Measurements from ENCODE around the gene B9D2. TPM values are rescaled to one million over a fixed set of nuclear protein-coding genes. Genes with fewer than 3 reads are reported as not detected.
"Not testable (repeated sequence)": the region's sequence is repeated elsewhere in the genome, so short reads cannot be mapped to it uniquely, and the experiment has no call there.

Gene B9D2
- total RNA-seq, 4 donors from 2014 or later: 5.9 to 12.5 (median 9.9) TPM

DNA sequence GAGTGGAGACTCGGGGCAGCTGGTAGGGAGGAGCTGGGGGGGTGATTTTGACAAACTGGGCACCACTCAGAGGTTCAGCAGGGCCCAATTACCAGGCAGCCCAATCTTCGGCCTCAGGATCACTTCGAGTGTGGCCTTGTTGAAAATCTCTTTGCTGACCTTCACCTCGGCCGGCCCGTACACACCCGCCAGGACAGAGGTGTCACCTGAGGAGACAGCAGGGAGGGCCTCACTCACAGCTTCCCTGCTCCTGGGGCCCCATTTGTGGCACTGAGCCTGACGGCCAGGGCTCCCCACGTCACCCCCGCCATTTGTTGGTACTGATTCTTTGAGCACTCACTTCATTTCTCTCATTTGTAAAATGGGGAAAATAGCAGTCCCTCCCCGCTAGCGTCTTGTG is 28.8 kb upstream of the B9D2 start:
- no peak overlapping the region for H3K4me3 ChIP-seq (replicated peaks in 1 of 3)
- 83 to 95% methylated on average over 12 of the region's 12 CpGs for WGBS, 2 donors
- TF ChIP-seq POLR2A (IDR thresholded peaks at IDR 0.05): no peak
- TF ChIP-seq, protein P1, sequence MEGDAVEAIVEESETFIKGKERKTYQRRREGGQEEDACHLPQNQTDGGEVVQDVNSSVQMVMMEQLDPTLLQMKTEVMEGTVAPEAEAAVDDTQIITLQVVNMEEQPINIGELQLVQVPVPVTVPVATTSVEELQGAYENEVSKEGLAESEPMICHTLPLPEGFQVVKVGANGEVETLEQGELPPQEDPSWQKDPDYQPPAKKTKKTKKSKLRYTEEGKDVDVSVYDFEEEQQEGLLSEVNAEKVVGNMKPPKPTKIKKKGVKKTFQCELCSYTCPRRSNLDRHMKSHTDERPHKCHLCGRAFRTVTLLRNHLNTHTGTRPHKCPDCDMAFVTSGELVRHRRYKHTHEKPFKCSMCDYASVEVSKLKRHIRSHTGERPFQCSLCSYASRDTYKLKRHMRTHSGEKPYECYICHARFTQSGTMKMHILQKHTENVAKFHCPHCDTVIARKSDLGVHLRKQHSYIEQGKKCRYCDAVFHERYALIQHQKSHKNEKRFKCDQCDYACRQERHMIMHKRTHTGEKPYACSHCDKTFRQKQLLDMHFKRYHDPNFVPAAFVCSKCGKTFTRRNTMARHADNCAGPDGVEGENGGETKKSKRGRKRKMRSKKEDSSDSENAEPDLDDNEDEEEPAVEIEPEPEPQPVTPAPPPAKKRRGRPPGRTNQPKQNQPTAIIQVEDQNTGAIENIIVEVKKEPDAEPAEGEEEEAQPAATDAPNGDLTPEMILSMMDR (IDR thresholded peaks at IDR 0.05): no peak
- intact Hi-C loops (cut with DNase I): no loop called here
- no peak overlapping the region for H3K27ac ChIP-seq
- H3K4me1 ChIP-seq: peaks cover 4 to 7% of the 10 kb centered on the region in 2 donors
- DNase-seq: no peak
- no peaks in the 10 kb centered on the region for H3K9me3 ChIP-seq
- H3K27me3 ChIP-seq: no peaks in the 10 kb centered on the region
- H3K36me3 ChIP-seq: peaks cover 6 to 12% of the 10 kb centered on the region in 2 donors

DNA sequence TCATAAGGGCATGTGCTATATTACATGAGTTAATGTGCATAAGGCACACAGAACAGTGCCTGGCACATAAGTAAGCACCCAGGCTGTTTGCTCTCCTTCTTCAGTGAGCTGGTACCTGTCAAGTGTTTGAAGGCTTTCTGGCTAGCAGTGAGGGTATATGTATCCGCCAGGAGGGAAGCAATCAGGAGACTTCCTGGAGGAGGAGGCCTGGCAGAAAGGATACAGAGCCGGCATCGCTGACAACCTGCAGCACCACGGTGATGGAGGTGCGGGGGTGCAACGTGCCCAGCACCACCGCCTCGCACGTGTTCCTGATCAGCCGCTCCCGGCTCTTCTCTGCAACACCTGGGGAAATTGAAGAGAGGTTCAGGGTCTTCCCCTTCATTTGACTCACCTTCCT is 27.7 kb upstream of the B9D2 start:
- Histone ChIP-seq H3K4me1 (peaks cover under 1 to 3% of the 10 kb centered on the region in 2 donors), H3K4me3 (replicated peaks in 1 of 3) (no peak overlapping the region), H3K36me3 (peaks cover 6 to 12% of the 10 kb centered on the region in 2 donors), H3K27me3 (no peaks in the 10 kb centered on the region), H3K27ac (no peak overlapping the region), H3K9me3 (no peaks in the 10 kb centered on the region)
- DNase-seq: no peak
- TF ChIP-seq, protein P1 (IDR thresholded peaks at IDR 0.05): no peak
- WGBS, 2 donors: 84 to 94% methylated on average over 11 of the region's 11 CpGs
- intact Hi-C loops (cut with DNase I): no loop called here

DNA sequence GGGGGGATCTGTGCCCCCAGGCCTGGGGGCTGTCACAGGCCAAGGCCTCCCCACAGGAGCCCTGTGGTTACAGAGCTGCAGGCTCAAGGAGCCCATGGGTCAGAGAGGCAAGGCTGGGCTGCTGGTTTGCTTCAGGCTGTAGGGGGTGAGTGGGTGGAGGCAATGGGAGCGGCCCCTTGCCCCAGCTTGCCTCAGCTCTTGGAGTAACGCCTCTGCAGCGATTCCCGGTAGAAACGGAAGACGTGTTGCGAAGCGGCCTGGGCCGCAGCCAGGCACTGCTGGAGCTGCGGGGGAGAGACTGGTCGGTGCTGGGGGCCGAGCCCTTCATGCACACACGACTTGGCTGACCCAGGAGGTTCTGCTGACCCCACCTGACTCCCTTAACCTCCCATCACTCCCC is 22.5 kb upstream of the B9D2 start:
- no peak for TF ChIP-seq POLR2A (IDR thresholded peaks at IDR 0.05)
- TF ChIP-seq, protein P1 (IDR thresholded peaks at IDR 0.05): no peak
- peaks cover 6 to 8% of the 10 kb centered on the region in 2 donors for H3K36me3 ChIP-seq
- H3K4me1 ChIP-seq: peaks cover 0 to 3% of the 10 kb centered on the region in 2 donors
- no peak overlapping the region for H3K4me3 ChIP-seq (replicated peaks in 1 of 3)
- 93% methylated on average over 5 to 13 of the region's 13 CpGs for WGBS, 2 donors
- H3K9me3 ChIP-seq: no peaks in the 10 kb centered on the region
- DNase-seq: no peak
- no peak overlapping the region for H3K27ac ChIP-seq
- no peaks in the 10 kb centered on the region for H3K27me3 ChIP-seq
- intact Hi-C loops (cut with DNase I): no loop called here

DNA sequence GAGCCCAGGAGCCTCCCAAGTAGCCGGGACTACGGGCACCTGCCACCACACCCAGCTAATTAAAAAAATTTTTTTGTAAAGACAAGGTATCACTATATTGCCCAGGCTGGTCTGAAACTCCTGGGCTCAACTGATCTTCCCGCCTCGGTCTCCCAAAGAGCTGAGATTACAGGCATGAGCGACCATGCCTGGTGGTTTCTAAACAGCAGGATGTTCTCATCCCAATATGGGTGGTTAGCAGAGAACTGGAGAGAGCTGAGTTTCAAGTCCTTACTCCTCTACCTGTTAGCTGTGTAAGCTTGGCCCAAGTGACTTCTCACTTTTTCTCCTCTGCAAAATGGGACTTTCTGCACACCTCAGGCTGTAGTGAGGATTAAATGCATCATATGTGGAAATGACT is 20.4 kb upstream of the B9D2 start:
- Histone ChIP-seq H3K9me3 (no peaks in the 10 kb centered on the region), H3K4me1 (peaks cover 0 to 3% of the 10 kb centered on the region in 2 donors), H3K27me3 (no peaks in the 10 kb centered on the region), H3K27ac (no peak overlapping the region), H3K36me3 (peaks cover 0 to 3% of the 10 kb centered on the region in 2 donors), H3K4me3 (replicated peaks in 1 of 3) (no peak overlapping the region)
- DNase-seq: no peak
- TF ChIP-seq POLR2A (IDR thresholded peaks at IDR 0.05): no peak
- TF ChIP-seq, protein P1 (IDR thresholded peaks at IDR 0.05): no peak
- intact Hi-C loops (cut with DNase I): no loop called here
- WGBS, 2 donors: 71 to 81% methylated on average over 5 of the region's 5 CpGs

DNA sequence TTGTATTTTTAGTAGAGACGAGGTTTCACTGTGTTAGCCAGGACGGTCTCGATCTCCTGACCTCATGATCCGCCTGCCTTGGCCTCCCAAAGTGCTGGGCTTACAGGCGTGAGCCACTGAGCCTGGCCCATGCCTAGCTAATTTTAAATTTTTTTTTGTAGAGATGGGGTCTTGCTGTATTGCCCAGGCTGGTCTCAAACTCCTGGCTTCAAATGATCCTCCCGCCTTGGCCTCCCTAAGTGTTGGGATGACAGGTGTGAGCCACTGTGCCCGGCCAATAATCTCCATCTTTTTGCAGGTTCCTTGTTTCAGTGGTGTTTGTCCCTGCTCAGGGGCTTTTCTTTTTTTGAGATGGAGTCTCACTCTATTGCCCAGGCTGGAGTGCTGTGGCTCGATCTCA is 17.6 kb upstream of the B9D2 start:
- H3K4me3 ChIP-seq (replicated peaks in 1 of 3); H3K27ac ChIP-seq; intact Hi-C loops (cut with DNase I); H3K9me3 ChIP-seq; DNase-seq; H3K36me3 ChIP-seq; H3K4me1 ChIP-seq; H3K27me3 ChIP-seq: not testable (repeated sequence)
- 96 to 97% methylated on average over 8 of the region's 8 CpGs for WGBS, 2 donors
